GM19463 (cell line): ENCODE measurements around the gene CYP26B1.

Experiments used
- ATAC-seq: cut with Tn5 transposase; IDR thresholded peaks from one replicate; pipeline ENCODE4 v1.9.1; 2021; ENCODE audit warnings: mild to moderate bottlenecking, moderate library complexity; ENCODE audit not compliant: unreplicated experiment

Gene CYP26B1

DNA sequence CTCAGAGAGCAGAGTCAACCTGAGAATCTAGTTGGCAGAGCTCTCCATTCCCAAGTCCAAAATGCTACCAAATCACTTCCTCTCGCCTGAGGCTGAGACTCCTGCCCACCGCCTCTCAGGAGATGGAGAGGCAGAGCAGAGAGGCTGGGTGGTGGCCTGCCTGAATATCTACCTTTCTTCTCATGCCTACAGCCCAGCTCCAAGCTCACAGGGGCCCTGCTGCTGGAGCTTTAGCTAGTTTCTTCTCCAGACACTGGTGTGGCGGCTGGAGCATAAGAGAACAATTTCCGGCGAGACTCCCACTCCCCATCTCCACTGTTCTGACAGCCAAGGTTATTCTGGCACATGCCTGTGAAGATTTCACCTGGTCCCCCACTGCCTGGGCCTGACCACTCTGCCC lies 8.1 kb upstream of the CYP26B1 start:
- no peak for ATAC-seq

DNA sequence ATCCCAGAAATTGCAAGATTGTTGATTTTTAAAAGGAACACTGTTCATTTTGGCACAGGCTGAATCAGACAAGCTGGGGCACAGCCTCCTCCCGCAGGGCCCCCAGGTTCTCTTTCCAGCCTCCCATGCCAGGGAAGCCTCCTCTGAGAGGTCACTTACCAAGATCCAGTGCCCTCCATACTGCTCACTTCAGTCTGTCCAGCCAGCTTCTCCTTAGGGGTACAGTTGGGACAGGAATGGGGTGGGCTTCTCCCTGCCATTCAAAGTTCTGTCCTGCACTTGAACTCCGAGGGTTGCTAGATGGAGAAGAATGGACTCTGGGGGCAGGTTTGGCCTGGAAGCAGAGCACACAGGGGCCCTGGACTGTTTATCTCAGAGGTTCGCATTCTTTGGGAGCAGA lies 7.5 kb upstream of the CYP26B1 start:
- ATAC-seq: no peak

DNA sequence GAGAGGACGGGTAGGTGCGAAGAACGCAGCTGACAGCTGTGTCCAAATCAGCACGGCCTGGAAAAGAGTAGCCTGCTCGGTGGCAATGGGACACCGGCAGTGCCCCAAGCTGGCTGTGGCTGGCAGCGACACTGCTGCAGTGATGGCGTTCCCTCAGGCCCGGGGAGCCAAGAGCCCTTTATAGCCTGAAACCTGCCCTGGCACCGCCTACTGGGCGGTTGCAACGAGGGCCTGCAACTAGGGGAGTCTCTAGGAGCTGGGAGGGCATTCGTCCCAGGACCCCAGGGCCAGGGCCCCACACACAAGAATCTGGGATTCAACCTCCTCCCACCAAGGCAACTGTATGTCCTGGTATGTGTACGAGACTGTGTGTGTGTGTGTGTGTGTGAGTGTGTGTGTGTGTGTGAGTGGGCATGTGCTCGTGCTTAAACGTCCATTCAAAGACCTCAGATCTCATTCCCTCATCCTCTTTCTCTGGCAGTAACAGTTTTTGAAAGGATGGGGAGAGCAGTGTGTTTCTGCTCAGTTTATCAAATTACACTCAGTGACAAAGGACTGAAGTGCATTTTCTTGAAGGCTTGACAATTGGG lies 6.8 kb upstream of the CYP26B1 start:
- no peak for ATAC-seq

DNA sequence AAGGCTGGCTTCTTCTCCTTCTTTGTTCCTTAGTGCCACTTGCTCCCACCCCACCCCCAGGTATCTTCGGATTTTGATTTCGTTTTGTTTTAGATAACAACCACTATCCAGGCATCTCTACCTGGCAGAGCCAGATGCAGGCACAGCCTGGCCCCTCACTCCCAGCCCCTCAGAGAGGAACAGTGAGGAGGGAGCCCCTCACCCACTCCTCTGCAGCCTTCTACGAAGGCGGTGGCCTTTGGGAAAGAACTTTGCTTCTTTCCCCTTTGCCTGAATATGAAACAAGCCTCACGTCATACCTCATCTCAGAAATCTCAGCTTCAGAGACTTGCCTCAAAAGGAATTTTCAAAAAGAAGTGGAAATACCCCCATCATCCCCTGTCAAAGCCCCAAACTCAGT lies 6.3 kb upstream of the CYP26B1 start:
- ATAC-seq: no peak

DNA sequence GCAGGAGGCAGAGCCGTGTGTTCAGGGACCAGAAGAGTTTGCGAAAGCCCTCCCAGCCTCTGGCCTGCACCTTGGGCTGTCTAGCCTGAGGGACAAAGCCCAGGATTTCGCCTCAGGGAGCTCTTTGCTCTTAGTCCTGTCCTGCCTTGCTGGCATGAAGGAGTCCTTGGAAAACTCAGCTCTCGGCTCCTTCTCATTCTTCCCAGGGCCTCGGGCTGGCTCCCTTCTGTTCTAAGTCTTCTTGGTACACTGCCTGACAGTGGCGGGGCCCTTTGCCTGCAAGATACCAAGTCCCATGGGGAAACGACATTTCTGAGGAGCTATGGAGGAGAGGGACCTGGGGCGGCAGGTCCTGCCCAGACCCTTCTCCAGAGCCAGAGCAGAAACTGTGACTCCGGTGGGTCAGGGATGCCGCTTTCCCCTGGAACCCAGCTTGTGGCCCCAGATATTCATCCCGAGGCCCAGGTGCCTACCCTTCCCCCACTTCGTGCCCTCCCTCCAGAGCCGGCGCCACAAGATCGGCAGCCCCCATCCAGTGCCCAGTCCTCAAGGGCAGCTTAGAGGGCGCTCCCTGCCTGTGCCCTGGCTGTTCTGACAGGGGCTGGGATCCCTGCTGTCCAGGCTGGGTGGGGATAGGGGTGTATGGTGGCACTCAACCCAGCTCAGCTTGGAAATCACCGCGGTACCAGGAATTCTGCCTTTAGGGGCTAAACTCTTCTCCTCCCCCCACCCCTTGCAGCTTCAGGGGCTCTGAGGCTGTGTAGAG lies 5.5 kb upstream of the CYP26B1 start:
- no peak for ATAC-seq

DNA sequence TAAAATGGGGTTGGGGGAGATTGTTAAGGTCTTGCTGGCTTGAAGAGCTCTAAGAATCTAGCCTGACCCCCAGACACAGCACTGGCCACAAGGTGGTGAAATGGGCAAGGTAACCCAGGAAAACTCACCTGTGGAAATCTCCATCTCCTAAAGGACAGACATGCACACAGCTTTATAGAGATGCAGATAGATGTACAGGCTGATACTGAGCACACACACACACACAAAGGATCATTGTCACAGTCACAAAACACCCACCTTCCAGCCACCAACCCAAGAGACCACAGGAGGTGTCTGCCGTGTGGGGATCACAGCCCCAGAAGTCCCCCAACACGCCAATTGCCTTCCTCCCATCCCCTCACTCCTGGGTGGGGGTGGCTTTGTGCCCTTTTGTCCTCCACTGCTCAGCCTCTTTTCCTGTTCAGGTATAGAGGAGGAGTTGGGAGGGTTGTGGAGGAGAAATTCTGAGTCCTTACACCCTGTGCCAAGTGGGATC lies 3.2 kb upstream of the CYP26B1 start:
- no peak for ATAC-seq

DNA sequence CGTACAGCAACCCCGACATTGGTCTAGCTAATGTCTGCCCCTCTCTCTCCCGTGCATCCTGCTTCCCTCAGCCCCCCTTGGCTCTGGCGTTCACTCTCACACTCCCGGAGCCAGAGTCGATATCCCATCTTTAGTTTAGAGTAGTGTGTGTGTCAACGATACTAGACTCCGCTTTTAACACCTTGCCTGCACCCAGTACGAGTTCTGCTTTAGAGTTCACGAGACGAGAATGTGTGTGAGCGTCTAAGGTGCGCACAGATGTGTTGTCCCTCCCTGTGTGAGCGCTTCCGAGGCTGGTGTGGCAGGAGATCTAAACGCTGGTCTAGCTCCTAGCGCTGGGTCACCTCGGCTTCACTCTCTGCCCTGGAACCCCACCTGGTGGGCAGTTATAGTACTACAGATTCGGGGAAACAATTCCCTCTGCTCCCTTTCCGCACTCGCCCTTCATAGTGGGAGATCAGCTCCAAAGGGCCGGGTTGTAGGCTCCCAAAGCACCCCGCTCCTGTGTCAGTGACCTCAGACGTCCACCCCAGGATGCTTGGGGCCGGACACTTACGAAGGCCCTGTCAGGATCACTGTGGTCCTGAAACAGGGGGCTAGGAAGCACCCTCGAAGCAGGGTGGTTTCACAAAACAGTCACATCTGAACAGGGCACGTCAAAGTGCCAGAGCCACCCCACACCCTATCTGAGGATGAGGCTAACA lies 2.6 kb upstream of the CYP26B1 start:
- ATAC-seq: peak; percentile 79

DNA sequence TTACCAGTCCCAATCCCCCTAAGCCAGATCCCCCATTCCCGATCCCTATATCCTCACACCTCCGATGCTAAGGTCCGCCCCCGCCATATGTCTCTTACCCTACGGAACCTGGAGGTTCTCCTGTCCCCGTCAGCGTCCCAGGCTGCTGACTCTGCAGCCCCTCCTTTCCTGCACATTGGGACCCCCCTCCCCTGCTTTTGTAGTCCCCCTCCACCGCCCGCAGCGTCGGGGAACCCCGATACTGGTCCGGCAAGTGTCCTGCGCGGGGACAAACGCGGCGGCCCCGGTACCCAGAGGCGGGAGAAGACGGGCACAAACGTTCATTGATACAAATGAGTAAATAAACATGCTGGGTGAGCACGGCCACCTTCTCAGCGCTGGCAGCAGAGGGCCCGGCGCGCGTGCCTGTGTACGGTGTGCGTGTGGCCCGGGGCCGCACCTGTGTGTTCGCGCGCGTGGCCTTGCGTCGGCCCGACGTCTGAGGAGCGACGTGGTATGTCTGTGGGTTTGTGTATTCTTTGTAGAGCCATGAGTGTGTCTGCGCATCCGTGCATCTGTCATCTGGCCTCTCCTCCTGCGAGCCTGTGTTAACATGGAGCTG lies 2.0 kb upstream of the CYP26B1 start:
- ATAC-seq: no peak

DNA sequence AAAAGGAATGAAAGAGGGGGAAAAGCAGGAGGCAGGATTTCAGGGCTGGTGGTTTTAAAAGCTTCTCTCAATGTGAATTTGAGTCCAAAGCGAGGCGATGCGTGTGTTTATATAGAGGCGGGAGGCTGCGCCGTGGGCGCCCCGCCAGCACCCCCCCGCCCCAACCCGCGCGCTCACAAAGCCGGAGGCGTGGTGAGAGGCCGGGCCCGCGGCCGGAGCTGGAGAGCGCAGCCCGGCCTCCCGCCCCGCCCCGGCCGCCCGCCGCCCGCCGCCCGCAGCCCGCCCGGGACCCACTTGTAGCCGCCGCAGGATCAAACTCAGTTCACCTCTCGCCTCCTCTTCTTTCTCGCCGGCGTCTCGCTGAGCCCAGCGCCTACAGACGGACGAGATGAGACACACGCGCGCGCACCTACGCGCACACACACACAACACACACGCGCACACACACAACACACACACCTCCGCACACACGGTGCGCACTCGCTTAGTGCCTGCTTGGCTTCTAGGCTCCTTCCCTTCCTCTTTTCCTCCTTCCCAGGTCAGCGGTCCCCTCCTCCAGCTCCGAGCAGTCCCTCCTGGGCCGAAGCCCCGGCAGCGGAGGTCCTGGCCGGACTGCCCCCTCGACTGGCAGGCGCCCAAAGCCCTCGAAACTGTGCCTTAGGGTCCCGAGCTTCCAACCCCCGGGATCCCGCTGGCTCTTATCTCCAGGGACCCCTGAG lies 1.3 kb upstream of the CYP26B1 start:
- no peak for ATAC-seq

- no peak for ATAC-seq
These were observed 558 bp upstream of the CYP26B1 start for GRCh38 chr2:72148003-72148836.

GRCh38 chr2:72146347-72147302 lies 1.0 kb downstream of the CYP26B1 start:
- ATAC-seq: no peak

DNA sequence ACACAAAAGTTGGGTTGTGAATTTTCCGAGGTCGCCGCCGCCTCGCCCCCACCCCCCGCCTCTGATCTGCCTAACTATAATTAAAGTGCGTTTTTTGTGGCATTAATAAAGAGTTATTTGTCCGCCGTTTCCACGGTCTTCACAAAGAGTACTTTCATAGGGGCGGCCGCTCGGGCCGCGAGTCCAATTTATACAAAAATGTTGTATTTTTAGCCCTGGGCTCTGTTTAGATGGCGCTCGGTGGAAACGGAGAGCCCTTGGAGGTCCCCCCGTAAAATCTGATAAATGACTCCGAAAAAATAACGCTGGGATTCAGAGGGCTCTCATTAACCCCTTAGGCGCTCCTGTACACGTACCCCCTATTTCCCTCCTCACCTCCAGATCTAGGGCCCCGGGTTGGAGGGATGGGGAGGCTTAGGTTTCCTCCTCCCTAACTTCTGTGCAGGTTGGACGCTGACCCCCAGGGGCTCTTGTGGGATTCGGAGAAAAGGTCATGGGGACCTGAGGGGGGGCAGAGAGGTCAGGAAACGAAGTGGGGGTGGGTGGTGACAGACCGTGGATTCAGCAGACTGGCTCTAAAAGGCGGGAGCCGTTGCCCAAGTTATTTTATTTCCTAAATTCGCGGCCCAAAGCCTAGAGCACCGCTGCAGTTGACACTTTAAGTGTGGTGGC lies 1.9 kb downstream of the CYP26B1 start:
- no peak for ATAC-seq

- ATAC-seq: no peak
These were observed 2.4 kb downstream of the CYP26B1 start for GRCh38 chr2:72145289-72145657.

DNA sequence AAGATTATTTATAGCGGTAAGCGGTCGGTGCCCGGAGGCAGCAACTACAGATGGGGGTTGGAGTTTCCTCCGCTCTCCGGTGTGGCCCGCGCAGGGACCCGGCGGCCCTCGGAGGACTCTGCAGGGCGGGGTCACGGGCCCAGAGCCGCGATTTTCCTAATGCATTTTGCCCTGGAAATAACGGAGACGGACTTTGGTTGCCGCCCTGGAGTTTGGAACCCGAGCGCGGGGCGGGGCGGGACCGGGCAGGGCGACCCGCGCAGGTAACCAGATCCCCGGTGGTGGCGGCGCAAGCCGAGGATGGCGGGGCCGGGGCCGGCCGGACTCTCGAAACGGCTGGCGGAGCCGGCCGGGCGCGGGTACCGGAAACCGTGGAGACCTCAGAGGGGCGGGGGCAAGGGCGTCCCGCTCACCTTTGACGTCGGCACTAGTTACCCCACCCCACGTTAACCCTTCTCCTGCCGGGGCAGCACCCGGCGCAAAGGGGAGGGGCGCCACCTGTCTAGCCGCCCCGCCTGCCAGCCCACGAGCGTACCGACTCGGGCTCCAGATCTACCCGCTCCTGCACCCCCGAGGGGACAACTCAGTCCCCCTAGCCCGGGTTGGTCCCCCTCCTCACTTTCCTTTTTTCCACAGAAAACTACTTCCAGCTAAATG lies 2.9 kb downstream of the CYP26B1 start:
- ATAC-seq: no peak

DNA sequence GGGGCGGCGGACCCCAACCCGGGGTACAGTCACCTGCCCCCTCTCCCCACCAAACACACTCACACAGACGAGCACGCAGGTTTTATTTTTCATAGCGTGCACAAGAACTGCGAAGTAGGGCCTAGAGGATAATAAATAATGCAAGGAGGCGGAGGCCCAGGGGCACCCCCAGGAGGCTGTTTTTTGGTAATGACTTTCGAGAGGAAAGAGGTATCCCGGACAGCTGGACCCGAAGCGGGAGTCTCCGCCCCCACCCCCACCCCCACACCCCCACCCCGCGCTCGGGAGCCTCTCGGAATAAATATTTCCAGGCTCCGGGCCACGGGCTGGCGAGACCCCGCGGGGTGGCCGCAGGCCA lies 3.4 kb downstream of the CYP26B1 start:
- ATAC-seq: no peak

DNA sequence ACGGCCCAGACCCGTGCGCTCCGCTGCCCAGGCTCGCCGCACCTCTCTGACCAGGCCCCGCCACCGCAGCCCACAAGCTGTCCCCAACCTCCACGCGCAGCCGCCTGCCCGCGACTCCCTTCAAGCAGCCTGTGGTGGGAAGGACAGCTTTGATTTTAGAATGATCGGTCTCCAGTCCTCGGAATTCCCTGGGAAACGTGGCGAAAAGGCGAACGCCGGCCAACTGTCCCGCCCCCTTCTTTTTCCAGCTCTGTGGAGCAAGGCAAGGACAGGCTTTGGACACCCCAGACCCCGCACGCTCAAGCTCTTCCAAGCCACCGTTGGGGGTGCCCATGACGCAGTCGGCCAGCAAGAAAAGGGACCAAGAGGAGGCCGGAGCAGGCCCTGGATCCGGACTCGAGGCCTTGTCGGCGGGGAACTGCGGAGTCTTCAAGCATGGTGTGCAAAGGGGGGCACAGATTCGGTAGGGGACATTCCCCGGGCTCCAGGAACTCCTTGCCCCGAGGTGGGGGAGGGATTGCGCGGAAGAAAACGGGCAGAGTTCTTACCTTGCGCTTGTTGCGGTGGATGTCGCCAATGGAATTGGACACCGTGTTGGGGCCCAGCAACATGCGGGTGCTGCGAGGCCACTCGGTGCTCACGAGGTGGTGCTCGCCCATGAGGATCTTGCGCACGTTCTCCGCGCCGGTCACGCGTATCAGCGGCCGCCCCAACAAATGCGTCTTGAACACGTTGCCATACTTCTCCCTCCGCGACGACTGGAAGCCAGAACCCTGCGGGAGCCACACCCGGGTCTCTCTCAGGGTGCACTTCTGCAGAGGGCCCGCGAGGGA lies 4.0 kb downstream of the CYP26B1 start:
- ATAC-seq: no peak
